GM19468 (cell line): ENCODE measurements around the gene THSD8.
"Not testable (repeated sequence)": the region's sequence is repeated elsewhere in the genome, so short reads cannot be mapped to it uniquely, and the experiment has no call there.

Source experiments
- ATAC-seq: cut with Tn5 transposase; IDR thresholded peaks from one replicate; pipeline ENCODE4 v1.9.1; 2021; ENCODE audit warnings: mild to moderate bottlenecking, moderate library complexity, moderate number of reproducible peaks; ENCODE audit not compliant: unreplicated experiment; ENCODE audit errors: extremely low read depth

Gene THSD8

GRCh38 chr19:12843999-12844732, 42.3 kb downstream of the THSD8 start:
- no peak for ATAC-seq

GRCh38 chr19:12846613-12847012, 44.7 kb downstream of the THSD8 start:
- ATAC-seq, result not testable (repeated sequence)

- no peak for ATAC-seq
These were observed 45.6 kb downstream of the THSD8 start for GRCh38 chr19:12847159-12848139.
